IMR-90 (cell line): ENCODE results near the gene CFAP45. TPM values are rescaled to one million over a fixed set of nuclear protein-coding genes. Genes with fewer than 3 reads are reported as not detected.

ENCODE experiments used
- ATAC-seq: fragments of 200-7000 bp; cut with Tn5 transposase; 2 replicates; pipeline ENCODE4 v1.9.1; 2020; ENCODE audit warnings: low read depth, mild to moderate bottlenecking, moderate library complexity
- BruUV-seq: library from RNA; stranded (reverse); fragments of 400-500 nt; replicated peaks from 2 replicates; lab custom pipeline; 2021; lab: Mats Ljungman, UMichigan
- CTCF ChIA-PET: fragments of 300-600 bp; formaldehyde crosslinking; extraction: SDS; loops from one replicate; lab custom pipeline; 2021; ENCODE audit warnings: antibody characterized with exemption; lab: Yijun Ruan, JAX
- POLR2A ChIA-PET: fragments of 300-600 bp; sonication (Branson Sonifier 250); formaldehyde crosslinking; loops from one replicate; lab custom pipeline; 2022; ENCODE audit warnings: antibody characterized with exemption; ENCODE audit not compliant: unreplicated experiment; lab: Charles Lee
- DNase-seq: peaks from one replicate; pipeline ENCODE4 v3.0.0; 2013
- H2AFZ ChIP-seq: replicated peaks from 2 replicates; pipeline ENCODE3; 2013; ENCODE audit warnings: low read length, mild to moderate bottlenecking; ENCODE audit not compliant: poor library complexity
- H2AK5ac ChIP-seq: 2 replicates; pipeline ENCODE4 v1.6.1; 2013; ENCODE audit warnings: low read depth, low read length, inconsistent platforms
- H2AK9ac ChIP-seq: replicated peaks from 2 replicates; pipeline ENCODE3; 2013; ENCODE audit warnings: mild to moderate bottlenecking, low read depth, low read length, moderate library complexity; ENCODE audit not compliant: poor library complexity
- H2BK120ac ChIP-seq: 2 replicates; pipeline ENCODE4 v1.6.1; 2013; ENCODE audit warnings: low read depth, low read length, inconsistent platforms
- H2BK15ac ChIP-seq: 3 replicates; pipeline ENCODE4 v1.6.1; 2013; ENCODE audit warnings: low read depth, low read length, inconsistent platforms
- H2BK20ac ChIP-seq: 2 replicates; pipeline ENCODE4 v1.6.1; 2013; ENCODE audit warnings: low read depth, mild to moderate bottlenecking, inconsistent platforms, low read length, moderate library complexity
- H2BK5ac ChIP-seq: 2 replicates; pipeline ENCODE4 v1.6.1; 2013; ENCODE audit warnings: mild to moderate bottlenecking, low read depth, low read length, inconsistent platforms; ENCODE audit not compliant: poor library complexity, severe bottlenecking
- H3K14ac ChIP-seq: replicated peaks from 2 replicates; pipeline ENCODE4 v1.6.1; 2013; ENCODE audit warnings: low read depth, low read length, inconsistent platforms
- H3K18ac ChIP-seq: 2 replicates; pipeline ENCODE4 v1.6.1; 2013; ENCODE audit warnings: low read depth, low read length, control low read depth
- H3K23ac ChIP-seq: 2 replicates; pipeline ENCODE4 v1.6.1; 2013; ENCODE audit warnings: low read depth, low read length, inconsistent platforms
- H3K27ac ChIP-seq: 2 replicates; pipeline ENCODE4 v1.5.1; 2013; ENCODE audit warnings: mild to moderate bottlenecking, control low read depth, low read length; ENCODE audit not compliant: insufficient read depth
- H3K27me3 ChIP-seq: 2 replicates; pipeline ENCODE4 v1.6.1; 2013; ENCODE audit warnings: low read length; ENCODE audit not compliant: control insufficient read depth, insufficient read depth
- H3K36me3 ChIP-seq: 2 replicates; pipeline ENCODE4 v1.6.1; 2013; ENCODE audit warnings: low read length, mixed read lengths; ENCODE audit not compliant: control insufficient read depth, insufficient read depth
- H3K4ac ChIP-seq: 2 replicates; pipeline ENCODE4 v1.6.1; 2013; ENCODE audit warnings: low read depth, low read length, inconsistent platforms
- H3K4me1 ChIP-seq: 2 replicates; pipeline ENCODE4 v1.6.1; 2013; ENCODE audit warnings: low read length, mixed read lengths; ENCODE audit not compliant: control insufficient read depth, insufficient read depth
- H3K4me2 ChIP-seq: 2 replicates; pipeline ENCODE4 v1.6.1; 2013; ENCODE audit warnings: low read depth, mild to moderate bottlenecking, control low read depth, low read length, moderate library complexity
- H3K4me3 ChIP-seq: 2 replicates; pipeline ENCODE4 v1.5.1; 2013; ENCODE audit warnings: low read depth, mild to moderate bottlenecking, control low read depth, low read length, moderate library complexity; ENCODE audit not compliant: insufficient read depth
- H3K56ac ChIP-seq: 2 replicates; pipeline ENCODE4 v1.6.1; 2013; ENCODE audit warnings: low read length, inconsistent platforms; ENCODE audit not compliant: insufficient read depth; ENCODE audit errors: extremely low read depth
- H3K79me1 ChIP-seq, 2 experiments: 2 replicates each; pipeline ENCODE4 v1.6.1; 2013; ENCODE audit warnings: low read length in 2 of 2, inconsistent platforms in 1 of 2, low read depth in 1 of 2
- H3K9ac ChIP-seq: 2 replicates; pipeline ENCODE4 v1.6.1; 2013; ENCODE audit warnings: low read depth, low read length, control low read depth
- H3K9me1 ChIP-seq: 2 replicates; pipeline ENCODE4 v1.6.1; 2013; ENCODE audit warnings: low read length, inconsistent platforms; ENCODE audit not compliant: insufficient read depth
- H3K9me3 ChIP-seq: 2 replicates; pipeline ENCODE4 v1.6.1; 2013; ENCODE audit warnings: low read length; ENCODE audit not compliant: control insufficient read depth, insufficient read depth
- H4K20me1 ChIP-seq: 2 replicates; pipeline ENCODE4 v1.6.1; 2013; ENCODE audit warnings: low read length, inconsistent platforms; ENCODE audit not compliant: insufficient read depth
- H4K5ac ChIP-seq: 2 replicates; pipeline ENCODE4 v1.6.1; 2013; ENCODE audit warnings: mild to moderate bottlenecking, low read depth, low read length, control low read depth
- H4K8ac ChIP-seq, 2 experiments: 2 replicates each; pipeline ENCODE4 v1.6.1; 2013; ENCODE audit warnings: low read depth in 2 of 2, low read length in 2 of 2, control low read depth in 1 of 2, inconsistent platforms in 1 of 2
- H4K91ac ChIP-seq: 2 replicates; pipeline ENCODE4 v1.6.1; 2013; ENCODE audit warnings: low read depth, low read length, inconsistent platforms; ENCODE audit not compliant: insufficient read depth
- CEBPB ChIP-seq: IDR thresholded peaks from 2 replicates; pipeline ENCODE4 v1.6.1; 2012; ENCODE audit warnings: low read depth, low read length, improper control_type of control experiment
- FOS ChIP-seq: fragments of 150-350 bp; IDR thresholded peaks from 2 replicates; pipeline ENCODE4 v1.6.1; 2016; ENCODE audit warnings: low read depth, low read length
- RCOR1 ChIP-seq: IDR thresholded peaks from 2 replicates; pipeline ENCODE4 v1.6.1; 2012; ENCODE audit warnings: mild to moderate bottlenecking, low read length, improper control_type of control experiment; ENCODE audit not compliant: insufficient replicate concordance
- RFX5 ChIP-seq: IDR thresholded peaks from 2 replicates; pipeline ENCODE4 v1.8.0; 2012; ENCODE audit warnings: low read depth, mild to moderate bottlenecking, low read length, moderate library complexity
- WGBS, 2 experiments: methylation state at CpG; one replicate each; pipeline versions ENCODE4 v1.1.5 to v1.1.7; 2013; ENCODE audit warnings: missing lambda C conversion rate in 2 of 2; ENCODE audit not compliant: insufficient read length in 1 of 2; ENCODE audit errors: extremely low coverage in 2 of 2; 5-methylcytosine and 5-hydroxymethylcytosine counted together
- dilution Hi-C: fragments of 300-500 bp; cut with HindIII; formaldehyde crosslinking; loops from one replicate; pipeline ENCODE4 v1.14.3; 2018; ENCODE audit warnings: low sequenced_read_pairs; ENCODE audit not compliant: unreplicated experiment
- in situ Hi-C: fragments of 300-500 bp; cut with MboI; formaldehyde crosslinking; loops from 3 replicates; pipeline ENCODE4 v1.14.3; 2019; ENCODE audit warnings: low sequenced_read_pairs, inconsistent platforms, mixed read lengths
- intact Hi-C: fragments of 100-400 bp; cut with micrococcal nuclease; formaldehyde crosslinking; loops from 2 replicates; pipeline ENCODE4 v1.10.0; 2022
- microRNA-seq, 2 experiments: library from miRNA; stranded (forward) in 1 of 2; unstranded in 1 of 2; fragments of 10-50 nt in 1 of 2; fragments of <30 nt in 1 of 2; gene quantifications in 1 of 2; microRNA quantifications in 1 of 2; one replicate each; pipeline versions ENCODE3 to v1.1.0; 2013 to 2020; ENCODE audit not compliant: insufficient read depth in 1 of 2, insufficient read length in 1 of 2, unreplicated experiment in 1 of 2
- polyA plus RNA-seq, 3 experiments: library from polyadenylated mRNA; depleted of rRNA; stranded (reverse); fragments of >200 nt; gene quantifications; 2 replicates each; pipeline ENCODE4 v1.2.3, GENCODE V29; 2012; ENCODE audit warnings: low replicate concordance in 1 of 3
- small RNA-seq, 5 experiments: library from RNA; depleted of rRNA; stranded (forward); fragments of <200 nt; gene quantifications; one replicate each; pipeline ENCODE3, GENCODE V24; 2012
- total RNA-seq: library from RNA; depleted of rRNA; stranded (reverse); fragments of >200 nt; gene quantifications from 2 replicates; pipeline ENCODE4 v1.2.3, GENCODE V29; 2012; rRNA removed

CFAP45 gene
- total and polyA plus RNA-seq, 2 of the 4 experiments (the other 2 are of a cell fraction): 0.51 to 0.72 TPM

DNA sequence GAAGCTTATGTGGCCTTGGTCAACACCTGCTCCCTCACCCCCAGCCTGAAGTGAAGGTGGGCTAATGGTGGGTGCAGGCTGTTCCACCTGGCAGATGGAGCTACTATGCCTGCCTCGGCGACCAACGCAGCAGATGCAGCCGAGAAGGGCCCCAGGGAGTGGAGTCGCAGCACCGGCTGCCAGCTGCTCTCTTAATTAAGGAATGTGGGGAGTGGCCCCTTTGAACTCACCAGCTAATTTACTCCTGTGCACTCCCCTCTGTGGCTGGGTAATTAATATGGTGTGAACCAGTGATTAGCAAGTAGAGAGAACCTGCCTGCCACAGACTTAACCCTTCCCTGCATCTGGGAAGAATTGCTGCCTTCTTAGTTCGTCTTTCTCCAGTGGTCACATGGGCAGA is 76.6 kb downstream of the CFAP45 start:
- H3K9me1 ChIP-seq: 0 out of 2 replicates have a peak, but pooled peaks cover 3% of the 10 kb centered on the region
- H3K4me1 ChIP-seq: no peaks in the 10 kb centered on the region
- no TSS peak for BruUV-seq
- no peak overlapping the region for H2AK9ac ChIP-seq
- intact Hi-C loops: loop anchor here (5.0 kb wide), 1 partner anchor 41 kb away; the partner anchor contains the start of gene DUSP23
- no peak overlapping the region for H2BK120ac ChIP-seq
- no peak overlapping the region for H2BK20ac ChIP-seq
- no peaks in the 10 kb centered on the region for H3K79me1 ChIP-seq
- no peak overlapping the region for H4K5ac ChIP-seq
- TF ChIP-seq RCOR1: no peak
- no peak for TF ChIP-seq FOS
- TF ChIP-seq CEBPB: no peak
- TF ChIP-seq RFX5: no peak
- in situ Hi-C loops: no loop called here
- H3K27me3 ChIP-seq: peaks cover 31% of the 10 kb centered on the region
- no peak overlapping the region for H3K18ac ChIP-seq
- no peak overlapping the region for H4K8ac ChIP-seq
- no peak overlapping the region for H3K4me3 ChIP-seq
- no peak overlapping the region for H3K27ac ChIP-seq
- H3K9me3 ChIP-seq: no peaks in the 10 kb centered on the region
- DNase-seq: no peak
- H3K23ac ChIP-seq: no peak overlapping the region
- dilution Hi-C loops: no loop called here
- ATAC-seq: no peak
- H3K14ac ChIP-seq: no peak overlapping the region
- POLR2A ChIA-PET: no interaction called here
- no peak overlapping the region for H2BK15ac ChIP-seq
- H3K9ac ChIP-seq: no peak overlapping the region
- WGBS, 2 experiments: no CpG with 5 or more reads among the region's 7 CpGs
- CTCF ChIA-PET: no interaction called here
- no peaks in the 10 kb centered on the region for H3K36me3 ChIP-seq
- H3K56ac ChIP-seq: no peak overlapping the region
- H3K4me2 ChIP-seq: no peak overlapping the region
- no peak overlapping the region for H3K4ac ChIP-seq
- no peak overlapping the region for H2BK5ac ChIP-seq
- no peak overlapping the region for H2AK5ac ChIP-seq
- H4K91ac ChIP-seq: no peak overlapping the region
- H2AFZ ChIP-seq: no peak overlapping the region
- no peaks in the 10 kb centered on the region for H4K20me1 ChIP-seq

Small RNA genes within 50 kb of the gene (microRNA-seq; reads per million reads assigned to microRNA genes)
- 0 reads per million in 2 experiments for gene MIR4259 (ENCODE audit: insufficient read depth in 1 of 2, insufficient read length in 1 of 2, unreplicated experiment in 1 of 2)
- gene RF00570 (ENCODE audit: insufficient read depth, insufficient read length): not detected

Small RNA genes within 50 kb of the gene (small RNA-seq; reads per million reads assigned to genes)
- gene MIR4259: 0 reads per million in 5 experiments
- 0 reads per million in 5 experiments for gene RF00570

Other genes with a start within 250 kb of the CFAP45 start
- not detected in 2 replicates for gene CRP, start 185.6 kb downstream of the CFAP45 start, total RNA-seq
- gene CRP, start 185.6 kb downstream of the CFAP45 start, polyA plus RNA-seq (2012; rRNA removed): not detected in 2 replicates
- gene DUSP23, start 119.2 kb downstream of the CFAP45 start, total RNA-seq: 4.1 and 4.2 TPM in 2 replicates
- 12.9 and 16.2 TPM in 2 replicates for gene DUSP23, start 119.2 kb downstream of the CFAP45 start, polyA plus RNA-seq (2012; rRNA removed)
- gene FCRL6, start 97.8 kb downstream of the CFAP45 start, total RNA-seq: not detected in 2 replicates
- gene FCRL6, start 97.8 kb downstream of the CFAP45 start, polyA plus RNA-seq (2012; rRNA removed): not detected in 2 replicates
- gene SLAMF8, start 73.3 kb downstream of the CFAP45 start, total RNA-seq: not detected in 2 replicates
- 0.04 and 0.07 TPM in 2 replicates for gene SLAMF8, start 73.3 kb downstream of the CFAP45 start, polyA plus RNA-seq (2012; rRNA removed)
- gene VSIG8, start 37.5 kb downstream of the CFAP45 start, total RNA-seq: not detected in 2 replicates
- gene VSIG8, start 37.5 kb downstream of the CFAP45 start, polyA plus RNA-seq (2012; rRNA removed): not detected in 2 replicates
- 365 and 440 TPM in 2 replicates for gene TAGLN2, start 25.3 kb upstream of the CFAP45 start, total RNA-seq
- gene TAGLN2, start 25.3 kb upstream of the CFAP45 start, polyA plus RNA-seq (2012; rRNA removed): 634 and 646 TPM in 2 replicates
- gene IGSF9, start 45.4 kb upstream of the CFAP45 start, total RNA-seq: not detected in 2 replicates
- gene IGSF9, start 45.4 kb upstream of the CFAP45 start, polyA plus RNA-seq (2012; rRNA removed): 0.05 and 0.07 TPM in 2 replicates
- 0.18 and 0.28 TPM in 2 replicates for gene SLAMF9, start 54.1 kb upstream of the CFAP45 start, total RNA-seq
- 0.27 and 0.67 TPM in 2 replicates for gene SLAMF9, start 54.1 kb upstream of the CFAP45 start, polyA plus RNA-seq (2012; rRNA removed)
- 2.9 and 4.4 TPM in 2 replicates for gene PIGM, start 131.8 kb upstream of the CFAP45 start, total RNA-seq
- 2.8 and 2.9 TPM in 2 replicates for gene PIGM, start 131.8 kb upstream of the CFAP45 start, polyA plus RNA-seq (2012; rRNA removed)
- gene KCNJ10, start 170.0 kb upstream of the CFAP45 start, total RNA-seq: not detected in 2 replicates
- gene KCNJ10, start 170.0 kb upstream of the CFAP45 start, polyA plus RNA-seq (2012; rRNA removed): not detected in 2 replicates
- gene KCNJ9, start 181.4 kb upstream of the CFAP45 start, total RNA-seq: not detected in 2 replicates
- gene KCNJ9, start 181.4 kb upstream of the CFAP45 start, polyA plus RNA-seq (2012; rRNA removed): not detected in 2 replicates
- gene IGSF8, start 198.5 kb upstream of the CFAP45 start, total RNA-seq: 7.5 and 8.8 TPM in 2 replicates
- gene IGSF8, start 198.5 kb upstream of the CFAP45 start, polyA plus RNA-seq (2012; rRNA removed): 25.2 and 26.3 TPM in 2 replicates
- under 0.01 and 0.28 TPM in 2 replicates for gene ATP1A2, start 215.6 kb upstream of the CFAP45 start, total RNA-seq
- gene ATP1A2, start 215.6 kb upstream of the CFAP45 start, polyA plus RNA-seq (2012; rRNA removed): 0.14 and 0.15 TPM in 2 replicates